HG02571 (cell line): ENCODE results near the gene UBL4A.

Source experiments
- ATAC-seq: cut with Tn5 transposase; IDR thresholded peaks from one replicate; pipeline ENCODE4 v1.9.1; 2021; ENCODE audit warnings: mild to moderate bottlenecking, moderate library complexity; ENCODE audit not compliant: unreplicated experiment

UBL4A gene

DNA sequence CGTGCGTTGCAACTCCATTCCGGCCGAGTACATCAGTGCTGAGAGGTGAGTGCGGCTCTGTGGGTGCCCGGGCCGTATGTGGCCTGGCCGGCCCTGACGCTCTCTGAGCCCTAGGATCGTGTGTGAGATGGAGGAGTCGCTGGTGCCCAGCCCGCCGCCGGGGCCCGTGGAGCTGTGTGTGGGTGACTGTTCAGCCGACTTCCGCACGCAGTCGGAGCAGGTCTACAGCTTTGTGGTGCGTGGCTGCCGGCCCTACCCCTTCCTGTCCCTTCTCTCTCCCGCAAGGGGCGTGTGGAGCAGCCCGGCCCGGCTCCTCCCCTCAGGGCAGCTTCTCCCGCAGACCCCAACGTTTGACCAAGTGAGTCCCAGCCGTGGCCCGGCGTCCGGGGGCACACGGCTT is 20.4 kb downstream of the UBL4A start:
- no peak for ATAC-seq

GRCh38 chrX:154465601-154466000 is 20.8 kb downstream of the UBL4A start:
- no peak for ATAC-seq

DNA sequence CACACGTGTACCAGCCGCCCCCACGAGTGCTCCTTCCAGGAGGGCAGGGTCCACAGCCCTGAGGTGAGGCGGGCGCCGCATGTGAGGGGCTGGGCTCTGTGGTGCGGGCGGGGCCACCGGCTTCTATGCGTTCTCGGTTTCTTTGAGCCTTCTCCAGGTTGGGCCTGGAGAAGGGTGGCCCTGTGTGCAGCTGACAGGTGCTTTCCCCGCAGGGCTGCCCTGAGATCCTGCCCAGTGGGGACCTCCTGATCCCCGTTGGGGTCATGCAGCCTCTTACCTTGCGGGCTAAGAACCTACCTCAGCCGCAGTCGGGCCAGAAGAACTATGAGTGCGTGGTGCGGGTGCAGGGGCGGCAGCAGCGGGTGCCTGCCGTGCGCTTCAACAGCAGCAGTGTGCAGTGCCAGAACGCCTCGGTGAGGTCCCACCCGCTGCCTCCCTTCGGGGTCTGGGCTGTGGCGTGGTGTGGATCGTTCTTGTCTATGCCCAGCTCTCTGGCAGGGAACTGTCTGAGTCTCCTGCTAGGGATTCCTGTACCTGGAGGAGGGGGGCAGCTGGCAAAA is 21.5 kb downstream of the UBL4A start:
- no peak for ATAC-seq

GRCh38 chrX:154463611-154464220 is 22.7 kb downstream of the UBL4A start:
- ATAC-seq: no peak

GRCh38 chrX:154462396-154462795 is 24.0 kb downstream of the UBL4A start:
- ATAC-seq: no peak

GRCh38 chrX:154460326-154460725 is 26.1 kb downstream of the UBL4A start:
- no peak for ATAC-seq

GRCh38 chrX:154459832-154460231 is 26.6 kb downstream of the UBL4A start:
- no peak for ATAC-seq

DNA sequence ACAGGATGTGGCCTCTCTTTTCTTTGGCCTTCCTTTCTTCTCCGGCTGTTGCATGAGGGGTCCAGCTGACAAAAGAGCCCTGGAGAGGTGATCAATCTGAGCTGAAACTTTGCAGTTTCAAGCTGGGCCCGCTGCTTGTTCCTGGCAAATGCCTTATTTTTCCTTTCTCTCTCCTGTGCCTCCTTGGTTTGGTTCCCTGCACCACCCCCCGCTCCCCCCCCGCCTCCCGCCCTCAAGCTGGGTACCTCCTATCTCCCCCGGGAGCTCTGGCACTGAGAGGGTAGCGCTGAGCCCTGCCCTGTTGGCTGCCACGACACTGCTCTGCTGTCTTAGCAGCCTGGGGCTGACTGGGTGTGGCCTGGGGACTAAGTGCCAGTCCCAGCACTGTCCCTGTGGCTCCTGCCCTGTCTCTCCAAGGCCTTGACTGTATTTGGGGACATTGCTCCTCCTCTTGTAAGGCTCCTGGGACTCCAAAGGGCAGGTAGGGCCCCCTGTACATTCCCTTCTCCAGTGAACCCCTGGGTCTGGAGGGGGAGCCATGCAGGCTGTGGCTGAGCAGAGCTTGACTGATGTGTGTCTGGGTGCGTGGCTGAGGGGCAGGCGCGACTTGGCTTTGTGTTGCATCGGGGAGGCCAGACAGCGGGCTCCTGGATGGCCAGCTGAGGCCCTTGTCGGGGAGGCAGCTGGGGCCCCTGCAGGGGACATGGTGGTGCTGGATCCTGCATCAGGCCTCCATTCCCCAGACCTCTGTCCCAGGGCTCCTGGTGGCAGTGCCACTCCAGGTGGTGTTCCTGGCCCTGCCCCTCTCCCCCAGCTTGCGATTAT is 27.2 kb downstream of the UBL4A start:
- no peak for ATAC-seq

DNA sequence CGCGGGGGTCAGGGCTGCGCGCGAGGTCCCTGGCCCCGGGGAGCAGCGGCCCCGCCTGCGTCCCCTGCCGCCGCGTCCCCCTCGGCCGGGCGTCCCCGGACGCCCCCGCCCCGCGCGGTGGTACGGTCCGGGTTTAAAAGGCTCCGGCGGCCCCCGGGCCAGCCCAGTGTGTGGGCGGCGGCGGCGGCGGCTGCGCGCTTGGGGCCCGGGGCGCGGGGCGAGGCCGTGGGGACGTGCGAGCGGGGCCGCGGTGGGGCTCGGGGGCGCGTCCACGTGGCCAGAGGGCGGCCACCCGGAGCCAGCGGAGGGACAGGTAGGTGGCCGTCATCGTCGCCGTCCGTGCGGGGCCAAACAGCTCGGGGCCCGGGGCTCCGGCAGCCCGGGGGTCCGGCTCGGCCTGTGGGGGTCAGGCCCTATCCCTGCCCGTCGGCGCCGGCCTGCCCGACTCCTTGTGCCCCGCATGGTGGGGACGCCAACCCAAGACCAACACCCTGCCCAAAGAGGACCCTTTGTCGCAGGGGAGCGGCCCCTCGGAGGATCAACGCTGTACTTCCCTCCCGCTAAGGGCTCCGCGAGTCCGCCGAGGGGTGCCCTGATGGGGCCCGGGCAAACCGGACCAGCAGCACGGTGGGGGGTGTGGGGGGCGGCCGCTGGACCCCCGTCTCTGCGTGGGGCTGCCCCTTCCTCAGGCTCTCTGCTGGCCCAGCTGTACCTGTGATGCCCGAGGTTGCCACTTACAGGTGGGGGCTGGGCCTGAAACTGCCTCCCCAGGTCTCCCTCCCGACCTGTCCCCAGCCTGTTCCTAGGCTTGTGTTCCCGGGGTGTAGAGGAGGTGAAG is 28.1 kb downstream of the UBL4A start, which contains the start of gene PLXNA3:
Gene PLXNA3, plus strand, starts transcription at position 166 of the 838 bp plus-strand sequence. CDS start 1,903 bp downstream, outside the sequence.
- ATAC-seq: peak; percentile 57

- peak; percentile 43 for ATAC-seq
Observed at GRCh38 chrX:154457491-154458115, 28.8 kb downstream of the UBL4A start.

DNA sequence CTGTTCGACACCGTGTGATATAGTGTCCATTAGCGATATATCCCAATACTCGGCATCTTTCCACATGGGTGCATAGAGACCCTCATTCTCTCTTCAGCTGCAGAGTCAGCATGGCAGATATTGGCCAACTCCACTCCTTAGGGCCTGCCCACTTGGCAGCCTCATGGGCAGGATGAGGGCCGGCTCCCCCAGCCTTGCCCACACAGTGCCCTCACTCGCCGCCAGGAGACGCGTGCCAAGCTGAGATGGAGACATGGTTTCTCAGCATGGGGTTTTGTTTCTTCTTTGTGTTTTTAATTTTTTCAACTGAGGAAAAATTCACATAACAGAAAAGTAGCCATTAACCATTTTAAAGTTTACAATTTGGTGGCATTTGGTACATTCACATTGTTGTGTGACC is 33.6 kb downstream of the UBL4A start:
- ATAC-seq: no peak

DNA sequence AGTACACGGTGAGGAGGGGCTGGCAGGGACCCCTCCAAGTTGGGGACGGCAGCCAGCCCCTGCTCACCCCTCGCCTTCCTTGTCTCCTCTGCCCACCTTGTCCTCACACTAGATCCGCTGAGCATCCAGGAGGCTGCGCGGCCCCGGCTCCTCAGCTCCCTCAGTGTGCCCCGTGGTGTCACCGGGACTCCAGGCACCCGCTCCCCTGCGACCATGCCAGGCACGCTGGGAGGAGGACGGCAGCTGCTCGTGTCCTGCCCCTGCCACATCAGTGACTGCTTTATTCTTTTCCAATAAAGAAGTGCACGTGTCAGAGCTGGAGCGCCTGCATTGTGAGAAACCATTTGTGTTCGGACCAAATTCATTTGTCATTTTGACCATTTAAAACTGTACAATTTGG is 36.1 kb downstream of the UBL4A start:
- no peak for ATAC-seq

- no peak for ATAC-seq
Observed at GRCh38 chrX:154449618-154450017, 36.8 kb downstream of the UBL4A start.

GRCh38 chrX:154448484-154448883 is 37.9 kb downstream of the UBL4A start:
- ATAC-seq: no peak

DNA sequence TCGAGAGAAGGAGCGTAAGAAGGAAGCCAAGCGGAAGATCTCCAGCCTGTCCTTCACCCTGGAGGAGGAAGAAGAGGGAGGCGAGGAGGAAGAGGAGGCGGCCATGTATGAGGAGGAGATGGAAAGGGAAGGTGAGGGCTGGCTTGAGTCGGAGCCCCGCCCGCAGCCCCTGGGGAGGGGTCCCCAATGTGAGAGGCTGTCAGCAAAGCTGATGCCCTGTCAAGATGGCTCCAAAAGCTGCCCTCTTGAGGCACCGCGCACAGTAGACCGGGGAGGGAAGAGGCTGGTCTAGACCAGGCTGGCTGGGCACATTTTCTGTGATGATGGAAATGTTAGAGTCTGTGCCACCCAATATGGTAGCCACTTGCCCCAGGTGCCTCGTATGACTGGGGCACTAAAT is 40.0 kb downstream of the UBL4A start:
- ATAC-seq: no peak

GRCh38 chrX:154445776-154446175 is 40.6 kb downstream of the UBL4A start:
- ATAC-seq: no peak

DNA sequence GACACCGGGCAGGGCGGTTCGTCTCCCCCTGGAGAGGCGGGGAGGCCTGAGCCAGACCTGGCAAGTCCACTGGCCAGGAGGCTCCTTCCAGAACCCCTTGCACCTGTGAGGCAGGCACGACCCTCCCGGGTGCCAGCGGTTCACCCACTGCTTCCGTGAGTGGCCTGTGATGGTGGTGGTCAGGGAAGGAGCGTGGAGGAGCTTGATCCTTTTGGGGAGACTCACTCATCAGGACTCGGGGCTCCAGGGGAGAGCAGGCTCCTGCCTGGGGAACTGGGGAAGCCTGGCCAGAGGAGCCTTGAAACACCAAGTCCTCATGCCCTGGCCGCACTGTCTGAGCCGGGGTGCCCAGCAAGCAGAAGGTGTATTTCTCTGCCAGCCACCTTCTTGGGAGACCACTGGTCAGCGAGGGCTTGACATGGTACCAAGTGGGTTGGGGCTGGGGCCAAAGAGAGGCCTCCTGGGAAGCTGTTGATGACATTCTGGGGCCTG is 41.6 kb downstream of the UBL4A start:
- ATAC-seq: no peak

DNA sequence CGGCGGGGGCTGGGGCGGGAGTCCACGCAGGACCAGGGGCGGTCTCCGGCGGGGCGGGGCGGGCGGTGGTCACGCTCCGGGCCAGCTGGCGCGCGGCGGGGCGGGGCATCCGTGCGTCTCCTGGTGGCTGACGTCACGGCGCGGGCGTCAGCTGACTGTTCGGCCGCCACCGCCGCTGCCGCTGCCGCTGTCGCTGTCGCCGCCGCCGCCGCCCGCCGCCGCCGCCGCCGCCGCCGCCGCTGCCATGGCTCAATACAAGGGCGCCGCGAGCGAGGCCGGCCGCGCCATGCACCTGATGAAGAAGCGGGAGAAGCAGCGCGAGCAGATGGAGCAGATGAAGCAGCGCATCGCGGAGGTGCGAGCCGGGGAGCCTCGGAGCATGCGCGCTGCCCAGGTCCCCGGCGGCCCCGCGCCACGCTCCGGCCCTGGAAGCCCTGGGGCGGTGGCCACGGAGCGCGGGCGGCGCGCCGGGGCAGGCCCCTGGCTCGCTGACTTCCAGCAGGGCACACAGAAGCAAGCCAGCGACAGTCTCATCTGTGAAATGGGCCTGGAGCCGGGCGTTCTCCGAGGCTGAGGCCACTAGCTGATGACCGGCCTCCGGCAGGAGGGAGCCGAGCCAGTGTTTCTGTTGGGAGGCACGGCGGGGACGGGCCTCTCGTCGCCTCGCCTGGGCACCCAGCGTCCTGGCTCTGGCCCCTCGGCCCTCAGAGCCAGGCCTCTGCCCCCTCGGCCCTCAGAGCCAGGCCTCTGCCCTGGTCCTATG is 42.2 kb downstream of the UBL4A start, which contains the start of gene FAM50A:
Gene FAM50A, plus strand, starts transcription at position 150 of the 763 bp plus-strand sequence. Its CDS starts 95 bp downstream, at position 245.
- peak; percentile 64 for ATAC-seq

DNA sequence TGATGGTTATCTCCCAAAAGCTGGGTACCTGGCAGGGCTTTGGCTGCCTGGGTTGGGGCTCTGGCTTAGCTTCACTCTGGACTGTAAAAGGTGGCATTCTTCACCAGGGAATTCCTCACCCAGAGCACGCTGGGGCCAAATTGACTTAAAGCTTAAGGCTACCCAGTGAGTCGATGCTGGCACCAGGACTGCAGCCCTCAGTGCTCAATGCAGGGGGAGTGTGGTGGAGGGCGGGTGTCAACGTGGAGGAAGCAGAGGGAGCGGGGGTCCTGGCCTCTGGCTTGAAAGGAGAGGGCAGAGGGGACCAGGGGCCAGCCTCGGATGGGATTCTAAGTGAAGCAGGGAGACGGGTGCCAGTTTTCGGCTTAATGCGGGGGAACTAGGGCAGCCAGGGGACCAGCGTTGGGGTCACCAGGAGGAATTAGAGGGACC is 42.9 kb downstream of the UBL4A start:
- ATAC-seq: no peak
